ENCODE data around the gene OR51A7. TPM values are rescaled to one million over a fixed set of nuclear protein-coding genes. Genes with fewer than 3 reads are reported as not detected.

The OR51A7 gene
- total RNA-seq, 1 experiment from 2014 or later = not detected

DNA sequence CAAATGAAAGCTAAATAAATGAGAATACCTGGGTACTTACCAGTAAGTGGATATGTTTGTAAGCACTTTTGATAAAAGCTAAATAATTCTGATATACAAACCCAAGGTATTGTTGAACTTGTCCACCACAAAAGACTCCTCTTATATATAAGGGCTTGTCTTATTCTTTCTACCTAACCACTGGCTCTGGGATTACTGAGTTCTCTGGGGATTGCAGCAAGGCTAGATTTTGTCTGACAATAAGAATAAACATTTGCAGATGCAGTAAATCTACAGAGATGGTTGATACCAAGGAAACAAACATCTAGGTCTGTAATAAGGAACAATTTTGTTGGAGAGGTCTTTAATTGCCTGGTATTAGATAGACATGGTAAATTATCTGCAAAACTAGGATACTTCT, 43.9 kb downstream of the OR51A7 start, which contains the start of gene OR51A4:
Gene OR51A4 (minus strand): TSS at position 101 of the 400 bp plus-strand sequence. CDS start 505 bp downstream, outside the sequence.
- Mint-ChIP-seq H3K27ac (no peak within 1 kb of the TSS), H3K36me3 (no peaks in the 10 kb centered on the region), H3K9me3 (no peaks in the 10 kb centered on the region), H3K4me1 (no peaks in the 10 kb centered on the region), H3K27me3 (ENCODE audit: low read depth) (peaks cover 4% of the 10 kb centered on the region; the same call in 1 of the 2 replicates), H3K4me3 (no peak within 1 kb of the TSS)
- ChIA-PET POLR2A (no interaction called here), CTCF (no interaction called here)
- DNase-seq (ENCODE audit: low spot score) (no peak), ATAC-seq (no peak)
- TF ChIP-seq MLX (CRISPR knock-in tag; IDR thresholded peaks at IDR 0.05) = no peak
- no peak for TF ChIP-seq NFYB (CRISPR knock-in tag; conservative IDR thresholded peaks at IDR 0.05; ENCODE audit: low read depth)
- TF ChIP-seq NFE2L1 (CRISPR knock-in tag; IDR thresholded peaks at IDR 0.05) = no peak
- TF ChIP-seq AR (CRISPR knock-in tag; IDR thresholded peaks at IDR 0.05) = no peak
- TF ChIP-seq AFF4 (CRISPR knock-in tag; IDR thresholded peaks at IDR 0.05; ENCODE audit: borderline replicate concordance) = no peak
- TF ChIP-seq SOX15 (CRISPR knock-in tag; IDR thresholded peaks at IDR 0.05) = no peak
- no peak for TF ChIP-seq JAZF1 (CRISPR knock-in tag; IDR thresholded peaks at IDR 0.05)
- TF ChIP-seq, protein P1, sequence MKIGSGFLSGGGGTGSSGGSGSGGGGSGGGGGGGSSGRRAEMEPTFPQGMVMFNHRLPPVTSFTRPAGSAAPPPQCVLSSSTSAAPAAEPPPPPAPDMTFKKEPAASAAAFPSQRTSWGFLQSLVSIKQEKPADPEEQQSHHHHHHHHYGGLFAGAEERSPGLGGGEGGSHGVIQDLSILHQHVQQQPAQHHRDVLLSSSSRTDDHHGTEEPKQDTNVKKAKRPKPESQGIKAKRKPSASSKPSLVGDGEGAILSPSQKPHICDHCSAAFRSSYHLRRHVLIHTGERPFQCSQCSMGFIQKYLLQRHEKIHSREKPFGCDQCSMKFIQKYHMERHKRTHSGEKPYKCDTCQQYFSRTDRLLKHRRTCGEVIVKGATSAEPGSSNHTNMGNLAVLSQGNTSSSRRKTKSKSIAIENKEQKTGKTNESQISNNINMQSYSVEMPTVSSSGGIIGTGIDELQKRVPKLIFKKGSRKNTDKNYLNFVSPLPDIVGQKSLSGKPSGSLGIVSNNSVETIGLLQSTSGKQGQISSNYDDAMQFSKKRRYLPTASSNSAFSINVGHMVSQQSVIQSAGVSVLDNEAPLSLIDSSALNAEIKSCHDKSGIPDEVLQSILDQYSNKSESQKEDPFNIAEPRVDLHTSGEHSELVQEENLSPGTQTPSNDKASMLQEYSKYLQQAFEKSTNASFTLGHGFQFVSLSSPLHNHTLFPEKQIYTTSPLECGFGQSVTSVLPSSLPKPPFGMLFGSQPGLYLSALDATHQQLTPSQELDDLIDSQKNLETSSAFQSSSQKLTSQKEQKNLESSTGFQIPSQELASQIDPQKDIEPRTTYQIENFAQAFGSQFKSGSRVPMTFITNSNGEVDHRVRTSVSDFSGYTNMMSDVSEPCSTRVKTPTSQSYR (CRISPR knock-in tag; IDR thresholded peaks at IDR 0.05) = no peak
- no peak for TF ChIP-seq ATF6 (CRISPR knock-in tag; IDR thresholded peaks at IDR 0.05)
- no peak for TF ChIP-seq USF1 (CRISPR knock-in tag; IDR thresholded peaks at IDR 0.05)
- no peak for TF ChIP-seq ATF1 (CRISPR knock-in tag; IDR thresholded peaks at IDR 0.05)
- TF ChIP-seq FOXP4 (CRISPR knock-in tag; IDR thresholded peaks at IDR 0.05) = no peak
- TF ChIP-seq CBFB (CRISPR knock-in tag; IDR thresholded peaks at IDR 0.05; ENCODE audit: low read depth) = no peak
- TF ChIP-seq GABPB1 (CRISPR knock-in tag; IDR thresholded peaks at IDR 0.05) = no peak
- TF ChIP-seq, protein P2, sequence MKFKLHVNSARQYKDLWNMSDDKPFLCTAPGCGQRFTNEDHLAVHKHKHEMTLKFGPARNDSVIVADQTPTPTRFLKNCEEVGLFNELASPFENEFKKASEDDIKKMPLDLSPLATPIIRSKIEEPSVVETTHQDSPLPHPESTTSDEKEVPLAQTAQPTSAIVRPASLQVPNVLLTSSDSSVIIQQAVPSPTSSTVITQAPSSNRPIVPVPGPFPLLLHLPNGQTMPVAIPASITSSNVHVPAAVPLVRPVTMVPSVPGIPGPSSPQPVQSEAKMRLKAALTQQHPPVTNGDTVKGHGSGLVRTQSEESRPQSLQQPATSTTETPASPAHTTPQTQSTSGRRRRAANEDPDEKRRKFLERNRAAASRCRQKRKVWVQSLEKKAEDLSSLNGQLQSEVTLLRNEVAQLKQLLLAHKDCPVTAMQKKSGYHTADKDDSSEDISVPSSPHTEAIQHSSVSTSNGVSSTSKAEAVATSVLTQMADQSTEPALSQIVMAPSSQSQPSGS (CRISPR knock-in tag; IDR thresholded peaks at IDR 0.05; ENCODE audit: borderline replicate concordance, low read depth) = no peak
- no peak for TF ChIP-seq FOXJ3 (CRISPR knock-in tag; IDR thresholded peaks at IDR 0.05; ENCODE audit: borderline replicate concordance)
